GM19023 (cell line): ENCODE measurements around the gene GGA1.
"Not testable (repeated sequence)": the region's sequence is repeated elsewhere in the genome, so short reads cannot be mapped to it uniquely, and the experiment has no call there.

Source experiments
- ATAC-seq: cut with Tn5 transposase; IDR thresholded peaks from one replicate; pipeline ENCODE4 v1.9.1; 2021; ENCODE audit warnings: mild to moderate bottlenecking, moderate library complexity; ENCODE audit not compliant: unreplicated experiment

The GGA1 gene

GRCh38 chr22:37607010-37607934, 1.4 kb upstream of the GGA1 start:
- no peak for ATAC-seq

DNA sequence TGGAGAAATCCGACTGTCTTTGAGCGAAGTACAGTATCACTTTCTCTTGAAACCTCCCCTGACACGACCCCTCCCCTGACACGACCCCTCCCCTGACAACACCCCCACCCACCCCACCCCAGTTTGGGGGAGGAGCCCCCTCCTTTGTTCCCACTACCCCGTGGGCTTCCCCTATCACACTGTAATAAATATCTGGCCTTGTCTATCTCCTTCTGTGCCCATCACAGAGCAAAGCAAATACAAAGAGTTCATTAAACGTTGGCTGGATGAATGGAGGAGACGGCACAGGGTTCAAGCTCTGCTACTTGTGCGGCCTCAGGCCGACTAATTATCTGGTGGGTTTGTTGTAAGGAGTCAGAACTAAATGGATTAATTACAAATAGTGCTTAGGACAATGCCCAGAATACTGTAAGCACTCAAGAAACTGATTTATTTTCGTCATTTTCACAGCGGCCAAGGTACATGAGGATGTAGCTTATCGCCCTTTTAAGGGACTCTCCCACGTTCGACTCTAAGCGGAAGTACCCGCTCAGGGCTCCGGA, 628 bp upstream of the GGA1 start:
- peak; percentile 1 for ATAC-seq

DNA sequence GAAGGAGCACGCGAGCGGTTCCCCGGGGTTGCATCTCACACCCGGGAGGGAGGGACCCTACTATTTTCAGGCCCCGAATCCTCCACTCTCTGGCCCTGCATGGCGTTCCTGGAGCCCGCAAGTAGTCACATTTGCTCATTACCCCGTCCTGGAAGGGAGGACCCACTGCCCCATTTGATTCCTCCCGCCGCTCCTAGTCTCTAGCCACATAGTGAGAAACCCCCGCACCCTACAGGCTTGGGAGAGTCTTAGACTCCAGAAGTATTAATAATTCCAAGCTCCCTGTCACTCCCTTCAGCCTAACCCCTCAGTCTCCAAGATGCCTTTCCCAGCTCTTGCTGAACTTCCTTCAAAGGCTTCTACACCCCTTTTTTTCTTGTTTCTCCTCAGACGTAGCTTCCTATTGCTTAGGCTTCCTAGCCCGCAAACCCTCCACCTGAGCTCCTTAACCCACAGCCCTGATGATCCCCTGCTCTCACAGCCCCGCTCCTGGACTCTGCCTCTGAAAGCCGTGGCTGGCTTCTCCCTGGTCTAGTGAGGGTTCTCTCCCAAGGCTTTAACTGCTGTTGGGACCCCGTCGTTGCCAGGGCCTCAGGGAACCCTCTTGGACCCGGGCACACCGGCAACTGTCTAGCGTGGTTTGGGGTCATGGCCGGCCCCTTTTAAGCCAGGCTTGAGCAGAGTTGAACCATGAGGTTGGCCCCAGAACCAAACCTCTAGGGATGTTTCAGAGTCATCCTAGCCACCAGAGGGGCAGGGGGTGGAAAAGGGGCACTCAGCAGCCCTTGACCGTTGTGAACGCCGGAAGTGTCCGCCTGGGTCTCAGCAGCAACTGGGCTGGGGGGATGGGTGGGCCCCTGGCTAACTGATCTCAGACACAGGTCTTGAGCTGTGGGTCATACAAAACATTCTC, 862 bp downstream of the GGA1 start:
- no peak for ATAC-seq

- not testable (repeated sequence) for ATAC-seq
Observed at GRCh38 chr22:37610153-37610475, 1.5 kb downstream of the GGA1 start.

DNA sequence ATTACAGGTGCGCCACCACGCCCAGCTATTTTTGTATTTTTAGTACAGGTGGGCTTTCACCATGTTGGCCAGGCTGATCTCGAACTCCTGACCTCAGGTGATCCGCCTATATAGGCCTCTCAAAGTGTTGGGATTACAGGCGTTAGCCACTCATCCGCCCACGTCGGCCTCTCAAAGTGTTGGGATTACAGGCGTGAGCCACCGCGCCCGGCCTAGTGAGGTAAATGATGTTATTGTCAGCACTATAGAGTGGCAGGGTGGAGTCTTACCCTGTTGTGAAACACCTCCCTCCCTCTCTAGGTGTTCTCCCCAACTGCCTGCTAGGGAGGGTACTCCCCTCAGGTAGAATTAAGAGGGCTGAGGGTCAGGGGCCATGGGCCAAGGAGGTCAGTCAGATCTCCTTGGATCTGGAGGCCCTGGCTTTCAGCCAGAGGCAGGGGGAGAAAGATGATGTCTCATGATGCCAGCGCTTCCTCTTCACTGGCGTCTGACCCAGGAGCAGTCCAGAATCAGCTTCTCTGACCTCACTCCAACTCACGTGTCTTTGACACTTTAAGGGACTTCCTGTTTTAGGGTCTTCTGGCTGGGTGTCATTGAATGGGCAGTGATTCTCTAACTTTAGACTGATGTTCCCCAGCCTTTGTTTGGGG, 2.0 kb downstream of the GGA1 start:
- no peak for ATAC-seq

- no peak for ATAC-seq
Observed at GRCh38 chr22:37611207-37611606, 2.6 kb downstream of the GGA1 start.

DNA sequence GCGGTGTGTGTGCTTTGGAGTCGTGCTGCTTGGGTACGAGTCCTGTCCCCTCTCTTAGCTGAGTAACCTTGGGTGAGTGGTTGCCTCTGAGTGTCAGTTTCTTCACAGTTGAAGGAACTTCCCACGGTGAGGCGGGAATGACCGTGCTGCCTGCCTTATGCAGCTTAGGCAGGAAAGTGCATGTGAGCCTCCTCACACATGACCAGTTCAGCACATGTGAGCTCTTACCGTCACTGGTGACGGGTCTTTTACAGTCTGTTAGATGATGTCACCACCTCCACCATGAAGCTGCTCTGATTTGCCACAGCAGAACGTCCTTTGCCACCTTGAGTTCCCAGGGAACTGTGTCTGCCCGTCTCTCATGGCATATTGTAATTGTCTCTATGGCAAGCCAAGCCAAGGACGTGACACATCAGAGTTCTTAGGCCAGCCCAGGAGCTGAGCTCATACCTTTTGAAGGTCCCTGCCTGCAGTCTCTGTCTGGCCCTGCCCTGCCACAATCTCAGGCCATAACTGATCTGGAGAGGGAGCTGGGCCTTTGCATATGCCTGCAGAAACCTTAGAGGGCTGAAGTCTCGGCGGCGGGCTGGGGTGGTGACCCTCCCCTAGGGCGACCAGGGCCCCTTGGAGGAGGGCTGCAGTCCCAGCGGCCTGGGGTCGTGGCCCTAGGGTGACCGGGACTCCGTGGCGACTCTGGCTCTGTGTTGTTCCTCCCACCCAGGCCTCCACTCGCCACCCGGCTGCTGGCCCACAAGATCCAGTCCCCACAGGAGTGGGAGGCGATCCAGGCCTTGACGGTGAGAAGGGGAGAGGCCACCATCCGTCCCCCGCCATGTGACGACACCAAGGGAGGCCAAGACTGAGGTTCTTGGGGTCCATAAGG, 7.8 kb downstream of the GGA1 start:
- ATAC-seq = no peak

- ATAC-seq = no peak
Observed at GRCh38 chr22:37617431-37617830, 8.8 kb downstream of the GGA1 start.

GRCh38 chr22:37618072-37618656, 9.5 kb downstream of the GGA1 start:
- ATAC-seq = no peak

DNA sequence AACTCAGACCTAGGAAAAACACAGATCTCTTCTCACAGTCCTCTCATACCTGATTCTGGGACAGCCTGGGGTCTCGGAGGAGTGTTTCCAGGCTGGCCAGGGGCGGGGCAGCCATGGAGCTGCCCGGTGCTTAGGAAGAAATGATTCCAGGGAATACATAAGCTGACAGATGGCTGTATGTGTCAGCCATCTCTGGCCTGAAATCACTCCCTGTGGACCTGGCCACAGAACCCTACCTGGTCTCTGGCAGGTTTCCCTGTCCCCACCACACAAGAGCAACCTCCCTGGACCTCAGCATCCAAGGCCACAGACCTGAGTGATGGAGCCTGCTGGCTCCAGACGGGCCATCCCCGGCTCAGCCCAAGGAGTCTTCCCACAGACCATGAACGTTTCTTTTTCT, 10.0 kb downstream of the GGA1 start:
- no peak for ATAC-seq

DNA sequence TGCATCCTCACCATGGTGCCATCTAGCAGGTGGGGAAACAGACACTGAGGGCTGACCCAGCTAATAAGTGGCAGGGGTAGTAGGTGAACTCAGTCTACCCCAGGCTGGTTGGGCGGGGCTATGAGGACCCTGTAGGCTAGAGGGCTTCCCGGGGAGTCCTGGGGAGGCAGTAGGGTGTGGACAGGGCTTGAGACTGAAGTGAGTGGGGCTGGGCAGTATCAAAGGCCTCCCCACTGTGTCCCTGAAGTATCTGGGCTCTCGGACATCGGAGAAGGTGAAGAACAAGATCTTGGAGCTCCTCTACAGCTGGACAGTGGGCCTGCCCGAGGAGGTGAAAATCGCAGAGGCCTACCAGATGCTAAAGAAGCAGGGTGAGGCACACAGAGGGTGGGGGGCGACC, 11.4 kb downstream of the GGA1 start:
- no peak for ATAC-seq

DNA sequence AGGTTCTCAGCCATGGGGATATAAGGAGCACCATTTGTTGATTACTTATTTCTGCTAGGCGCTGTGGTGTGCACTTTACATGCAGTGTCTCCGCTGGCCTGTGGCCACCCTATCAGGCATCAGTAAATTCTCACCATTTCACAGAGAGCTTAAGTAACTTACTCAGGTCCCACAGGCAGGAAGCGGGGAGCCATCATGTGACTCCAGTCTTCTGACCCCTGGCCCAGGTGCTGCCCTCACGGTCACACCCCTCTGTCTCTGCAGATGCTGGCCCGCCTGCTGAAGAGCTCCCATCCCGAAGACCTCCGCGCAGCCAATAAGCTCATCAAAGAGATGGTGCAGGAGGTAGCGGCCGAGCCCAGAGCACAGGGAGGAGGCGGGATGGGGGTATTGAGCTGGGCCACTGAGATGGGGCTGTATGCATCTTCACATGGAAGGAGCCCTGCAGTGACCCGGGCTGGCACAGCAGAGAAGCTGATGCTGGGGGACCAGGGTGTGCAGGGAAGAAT, 12.8 kb downstream of the GGA1 start:
- no peak for ATAC-seq

GRCh38 chr22:37623075-37624016, 14.7 kb downstream of the GGA1 start:
- ATAC-seq = no peak

DNA sequence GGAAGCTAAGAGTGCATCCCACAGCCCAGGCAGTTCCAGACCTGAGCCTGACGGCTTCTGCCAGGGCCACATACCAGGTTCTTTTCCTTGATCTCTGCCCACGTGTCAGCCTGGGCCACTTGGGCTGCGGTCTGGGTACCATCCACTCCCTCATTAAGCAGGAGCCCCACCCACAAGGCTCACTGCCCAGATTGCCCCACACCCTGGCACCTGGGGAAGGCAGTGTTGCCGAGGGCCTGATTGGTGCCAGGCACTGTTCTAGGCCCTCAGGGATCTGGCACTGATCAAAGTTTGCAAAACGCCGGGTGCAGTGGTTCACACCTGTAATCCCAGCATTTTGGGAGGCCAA, 15.4 kb downstream of the GGA1 start:
- ATAC-seq = no peak

- ATAC-seq = no peak
Observed at GRCh38 chr22:37624876-37625275, 16.2 kb downstream of the GGA1 start.

DNA sequence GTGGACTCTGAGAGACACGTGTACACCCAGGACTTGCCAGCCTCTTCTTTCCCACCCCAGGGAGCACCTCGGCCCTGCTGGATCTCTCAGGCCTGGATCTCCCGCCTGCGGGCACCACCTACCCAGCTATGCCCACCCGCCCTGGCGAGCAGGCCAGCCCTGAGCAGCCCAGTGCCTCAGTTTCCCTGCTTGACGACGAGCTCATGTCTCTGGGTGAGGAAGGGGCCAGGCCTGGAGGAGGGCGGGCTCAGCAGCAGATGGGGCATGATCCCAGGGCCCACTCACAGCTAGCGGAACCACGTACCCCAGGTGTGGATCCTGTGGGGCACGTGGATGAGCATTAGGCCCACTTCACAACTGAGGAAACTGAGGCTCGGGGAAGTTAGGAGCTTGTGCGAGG, 17.1 kb downstream of the GGA1 start:
- no peak for ATAC-seq

DNA sequence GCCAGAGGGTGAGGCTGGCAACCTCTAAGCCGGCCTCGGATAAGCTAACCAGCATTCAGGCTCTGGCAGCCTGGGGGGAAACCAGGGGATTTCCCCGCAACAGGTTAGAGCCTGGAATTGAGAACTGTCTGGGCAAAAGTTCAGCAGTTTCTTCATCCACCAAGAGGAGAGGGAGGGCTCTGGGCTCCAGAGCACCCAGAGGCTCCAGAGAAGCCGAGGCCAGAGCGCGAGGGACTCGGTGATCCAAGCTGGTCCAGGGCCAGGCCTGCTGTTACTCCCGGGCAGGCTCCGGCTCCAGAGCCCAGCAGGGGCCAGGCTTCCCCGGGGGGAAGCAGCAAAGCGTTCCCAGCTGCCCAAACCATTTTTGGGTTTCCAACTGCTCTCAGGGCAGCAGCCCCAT, 17.5 kb downstream of the GGA1 start:
- ATAC-seq = no peak

- no peak for ATAC-seq
Observed at GRCh38 chr22:37626556-37627075, 18.0 kb downstream of the GGA1 start.
